H1 (cell line): Measurements from ENCODE around the gene PLEKHG1.

ENCODE experiments used
- ATF3 ChIP-seq: IDR thresholded peaks from 2 replicates; pipeline ENCODE4 v1.6.1; 2011; ENCODE audit warnings: low read depth, mild to moderate bottlenecking, low read length; ENCODE audit not compliant: insufficient read depth
- CEBPB ChIP-seq: IDR thresholded peaks from 2 replicates; pipeline ENCODE4 v1.6.1; 2012; ENCODE audit warnings: low read depth, low read length
- CTCF ChIP-seq, 3 experiments: IDR thresholded peaks; 1 replicate in 2 of 3; 2 replicates in 1 of 3; pipeline versions ENCODE4 v1.5.1 to v1.6.1; 2011; ENCODE audit warnings: low read length in 3 of 3, mild to moderate bottlenecking in 3 of 3, inconsistent platforms in 2 of 3, low read depth in 1 of 3, moderate library complexity in 1 of 3; ENCODE audit not compliant: insufficient read depth in 1 of 3; ENCODE audit errors: control extremely low read depth in 1 of 3
- FOSL1 ChIP-seq: IDR thresholded peaks from 2 replicates; pipeline ENCODE4 v1.6.1; 2011; ENCODE audit warnings: mild to moderate bottlenecking, low read depth, low read length, moderate library complexity; ENCODE audit not compliant: insufficient read depth
- JUN ChIP-seq: IDR thresholded peaks from 2 replicates; pipeline ENCODE4 v1.6.1; 2011; ENCODE audit warnings: low read depth, mild to moderate bottlenecking, improper control_type of control experiment, low read length
- JUND ChIP-seq: IDR thresholded peaks from 2 replicates; pipeline ENCODE4 v1.6.1; 2011; ENCODE audit warnings: mild to moderate bottlenecking, improper control_type of control experiment, low read length
- POLR2A ChIP-seq, 2 experiments: IDR thresholded peaks; 1 replicate in 1 of 2; 2 replicates in 1 of 2; pipeline ENCODE4 v1.6.1; 2011; ENCODE audit warnings: low read depth in 2 of 2, low read length in 2 of 2, mild to moderate bottlenecking in 2 of 2; ENCODE audit errors: control extremely low read depth in 1 of 2

GRCh38 chr6:150616586-150616985 lies 16.9 kb downstream of the PLEKHG1 start:
- TF ChIP-seq ATF3 (no peak), POLR2A (IDR thresholded peaks at IDR 0.05; ENCODE audit: control extremely low read depth in 1 of 2, low read depth in 2 of 2, low read length in 2 of 2) (no peak), JUND (no peak), FOSL1 (no peak), CTCF (IDR thresholded peaks at IDR 0.05; ENCODE audit: control extremely low read depth in 1 of 3, insufficient read depth in 1 of 3, low read depth in 1 of 3, low read length in 3 of 3) (no peak), JUN (no peak), CEBPB (no peak)
